ENCODE data around the gene ADCYAP1R1. TPM values are rescaled to one million over a fixed set of nuclear protein-coding genes. Genes with fewer than 3 reads are reported as not detected.

ADCYAP1R1 gene
- total RNA-seq, 1 donor from 2014 or later = 4.8 TPM

GRCh38 chr7:31077484-31078362, 25.6 kb downstream of the ADCYAP1R1 start:
- no peak for DNase-seq

GRCh38 chr7:31078363-31078990, 26.4 kb downstream of the ADCYAP1R1 start:
- ATAC-seq (ENCODE audit: poor library complexity) (no peak), DNase-seq (no peak)
- intact Hi-C loops (cut with DNase I) = no loop called here

More at GRCh38 chr7:31077484-31078362, 25.6 kb downstream of the ADCYAP1R1 start:
- intact Hi-C loops (cut with DNase I) = no loop called here
- ATAC-seq (ENCODE audit: poor library complexity) = no peak

- DNase-seq (no peak), ATAC-seq (ENCODE audit: poor library complexity) (no peak)
- intact Hi-C loops (cut with DNase I) = no loop called here
These were observed 27.2 kb downstream of the ADCYAP1R1 start for GRCh38 chr7:31079126-31079823.

GRCh38 chr7:31079824-31080511, 27.9 kb downstream of the ADCYAP1R1 start:
- intact Hi-C loops (cut with DNase I) = no loop called here
- DNase-seq (no peak), ATAC-seq (ENCODE audit: poor library complexity) (no peak)

- no peak for ATAC-seq (ENCODE audit: poor library complexity)
- DNase-seq = no peak
- intact Hi-C loops (cut with DNase I) = no loop called here
These were observed 28.7 kb downstream of the ADCYAP1R1 start for GRCh38 chr7:31080763-31081162.

- no peak for ATAC-seq (ENCODE audit: poor library complexity)
- no peak for DNase-seq
These were observed 29.9 kb downstream of the ADCYAP1R1 start for GRCh38 chr7:31082017-31082416.

GRCh38 chr7:31082447-31082846, 30.3 kb downstream of the ADCYAP1R1 start:
- peak; percentile 74 for ATAC-seq (ENCODE audit: poor library complexity)
- no peak for DNase-seq
- intact Hi-C loops (cut with DNase I) = no loop called here

More at GRCh38 chr7:31082017-31082416, 29.9 kb downstream of the ADCYAP1R1 start:
- intact Hi-C loops (cut with DNase I) = no loop called here

- DNase-seq (no peak), ATAC-seq (ENCODE audit: poor library complexity) (peak; percentile 43)
- intact Hi-C loops (cut with DNase I) = no loop called here
These were observed 31.2 kb downstream of the ADCYAP1R1 start for GRCh38 chr7:31083210-31083786.

GRCh38 chr7:31084226-31084625, 32.1 kb downstream of the ADCYAP1R1 start:
- DNase-seq = no peak
- no peak for ATAC-seq (ENCODE audit: poor library complexity)
- intact Hi-C loops (cut with DNase I) = no loop called here

- ATAC-seq (ENCODE audit: poor library complexity) (no peak), DNase-seq (no peak)
- intact Hi-C loops (cut with DNase I) = no loop called here
These were observed 35.2 kb downstream of the ADCYAP1R1 start for GRCh38 chr7:31087351-31087750.

GRCh38 chr7:31091924-31092434, 39.9 kb downstream of the ADCYAP1R1 start:
- ATAC-seq (ENCODE audit: poor library complexity) (no peak), DNase-seq (no peak)
- intact Hi-C loops (cut with DNase I) = no loop called here

- no peak for ATAC-seq (ENCODE audit: poor library complexity)
- DNase-seq = no peak
- intact Hi-C loops (cut with DNase I) = no loop called here
These were observed 40.5 kb downstream of the ADCYAP1R1 start for GRCh38 chr7:31092606-31093005.

- DNase-seq = no peak
- intact Hi-C loops (cut with DNase I) = no loop called here
- no peak for ATAC-seq (ENCODE audit: poor library complexity)
These were observed 41.2 kb downstream of the ADCYAP1R1 start for GRCh38 chr7:31093282-31093681.

- intact Hi-C loops (cut with DNase I) = no loop called here
- ATAC-seq (ENCODE audit: poor library complexity) = no peak
- DNase-seq = no peak
These were observed 42.2 kb downstream of the ADCYAP1R1 start for GRCh38 chr7:31094271-31094670.

- no peak for ATAC-seq (ENCODE audit: poor library complexity)
- intact Hi-C loops (cut with DNase I) = no loop called here
- DNase-seq = no peak
These were observed 43.4 kb downstream of the ADCYAP1R1 start for GRCh38 chr7:31095286-31096197.

GRCh38 chr7:31096198-31096876, 44.2 kb downstream of the ADCYAP1R1 start:
- no peak for DNase-seq
- ATAC-seq (ENCODE audit: poor library complexity) = no peak
- intact Hi-C loops (cut with DNase I) = no loop called here

- ATAC-seq (ENCODE audit: poor library complexity) = no peak
- no peak for DNase-seq
- intact Hi-C loops (cut with DNase I) = no loop called here
These were observed 44.8 kb downstream of the ADCYAP1R1 start for GRCh38 chr7:31096877-31097258.
